MCF 10A (cell line): ENCODE measurements around the gene IARS2. TPM values are rescaled to one million over a fixed set of nuclear protein-coding genes. Genes with fewer than 3 reads are reported as not detected.

ENCODE experiments used
- BruUV-seq: library from RNA; stranded (reverse); fragments of 400-500 nt; replicated peaks from 2 replicates; lab custom pipeline; 2021; lab: Mats Ljungman, UMichigan
- CTCF ChIA-PET: fragments of 300-600 bp; sonication (Branson Sonifier 250); formaldehyde crosslinking; extraction: SDS; loops from one replicate; lab custom pipeline; 2021; ENCODE audit warnings: antibody characterized with exemption, inconsistent platforms; lab: Yijun Ruan, JAX
- POLR2A ChIA-PET: fragments of 300-600, 350-650 bp; sonication (Branson Sonifier 250); formaldehyde crosslinking; extraction: SDS; loops from one replicate; lab custom pipeline; 2020; ENCODE audit warnings: antibody characterized with exemption, inconsistent platforms; lab: Yijun Ruan, JAX
- DNase-seq: peaks from one replicate; pipeline ENCODE4 v3.0.0-alpha.2; 2018; ENCODE audit not compliant: unreplicated experiment
- H3K27ac Mint-ChIP-seq: one replicate; pipeline ENCODE4 v1.8.0; 2022; ENCODE audit warnings: mild to moderate bottlenecking, low read depth, mixed read lengths; ENCODE audit not compliant: unreplicated experiment
- H3K27me3 Mint-ChIP-seq: one replicate; pipeline ENCODE4 v1.8.0; 2022; ENCODE audit warnings: mixed read lengths; ENCODE audit not compliant: insufficient read depth, unreplicated experiment
- H3K36me3 Mint-ChIP-seq: one replicate; pipeline ENCODE4 v1.8.0; 2022; ENCODE audit warnings: mild to moderate bottlenecking, moderate library complexity, mixed read lengths; ENCODE audit not compliant: insufficient read depth, unreplicated experiment
- H3K4me1 Mint-ChIP-seq: one replicate; pipeline ENCODE4 v1.8.0; 2022; ENCODE audit warnings: mixed read lengths; ENCODE audit not compliant: insufficient read depth, unreplicated experiment
- H3K4me3 Mint-ChIP-seq: one replicate; pipeline ENCODE4 v1.8.0; 2022; ENCODE audit warnings: mild to moderate bottlenecking, moderate library complexity, mixed read lengths; ENCODE audit not compliant: unreplicated experiment
- H3K9me3 Mint-ChIP-seq: one replicate; pipeline ENCODE4 v1.8.0; 2022; ENCODE audit warnings: mixed read lengths; ENCODE audit not compliant: unreplicated experiment
- CTCF ChIP-seq: fragments of 200-600 bp; IDR thresholded peaks from one replicate; pipeline ENCODE4 v1.8.0; 2022; ENCODE audit warnings: antibody characterized with exemption, mild to moderate bottlenecking; ENCODE audit not compliant: unreplicated experiment
- intact Hi-C: fragments of 100-400 bp; cut with micrococcal nuclease; formaldehyde crosslinking; loops from 2 replicates; pipeline ENCODE4 v1.14.1; 2022
- total RNA-seq: library from RNA; stranded (reverse); gene quantifications from 2 replicates; pipeline ENCODE4 v1.2.3, GENCODE V29; 2022

IARS2 gene
- total RNA-seq, 1 experiment from 2014 or later = 158 TPM

GRCh38 chr1:220139966-220140365, 46.0 kb downstream of the IARS2 start:
- no peak for TF ChIP-seq CTCF
- no peak for DNase-seq
- BruUV-seq = no TSS peak
- POLR2A ChIA-PET = interaction anchor here (1.4 kb wide), 1 partner anchor 22 kb away, joined by 6 read pairs; no protein-coding TSS in a partner anchor
- H3K4me1 Mint-ChIP-seq = no peaks in the 10 kb centered on the region
- H3K9me3 Mint-ChIP-seq = no peaks in the 10 kb centered on the region
- no peak overlapping the region for H3K4me3 Mint-ChIP-seq
- CTCF ChIA-PET = no interaction called here
- H3K27me3 Mint-ChIP-seq = no peaks in the 10 kb centered on the region
- intact Hi-C loops = no loop called here
- no peak overlapping the region for H3K27ac Mint-ChIP-seq
- H3K36me3 Mint-ChIP-seq = peaks cover 99% of the 10 kb centered on the region

- TF ChIP-seq CTCF = no peak
- Mint-ChIP-seq H3K27ac (peak overlapping the region; percentile 44), H3K36me3 (peaks cover 96% of the 10 kb centered on the region), H3K4me3 (no peak overlapping the region), H3K9me3 (no peaks in the 10 kb centered on the region), H3K4me1 (no peaks in the 10 kb centered on the region), H3K27me3 (no peaks in the 10 kb centered on the region)
- BruUV-seq = no TSS peak
- CTCF ChIA-PET = interaction anchor here (0.6 to 2.3 kb wide), 7 partner anchors 10 to 159 kb away, joined by 3 to 10 read pairs (median 4); no protein-coding TSS in a partner anchor
- POLR2A ChIA-PET = interaction anchor here (0.6 to 1.4 kb wide), 4 partner anchors 10 to 1071 kb away, joined by 3 to 8 read pairs (median 3); no protein-coding TSS in a partner anchor
- DNase-seq = no peak
- intact Hi-C loops = no loop called here
Measured at GRCh38 chr1:220144051-220144450, 50.1 kb downstream of the IARS2 start.

- Mint-ChIP-seq H3K4me3 (no peak overlapping the region), H3K4me1 (no peaks in the 10 kb centered on the region), H3K9me3 (no peaks in the 10 kb centered on the region), H3K27me3 (no peaks in the 10 kb centered on the region), H3K27ac (no peak overlapping the region), H3K36me3 (peaks cover 94% of the 10 kb centered on the region)
- CTCF ChIA-PET = interaction anchor here (0.8 to 1.2 kb wide), 3 partner anchors 9 to 1690 kb away, joined by 4 to 6 read pairs (median 4); no protein-coding TSS in a partner anchor
- no TSS peak for BruUV-seq
- DNase-seq = no peak
- intact Hi-C loops = no loop called here
- TF ChIP-seq CTCF = no peak
- POLR2A ChIA-PET = interaction anchor here (0.6 to 1.7 kb wide), 4 partner anchors 8 to 150 kb away, joined by 3 to 5 read pairs (median 4); no protein-coding TSS in a partner anchor
Measured at GRCh38 chr1:220149742-220150141, 55.8 kb downstream of the IARS2 start.

GRCh38 chr1:220151454-220151853, 57.5 kb downstream of the IARS2 start:
- Mint-ChIP-seq H3K27ac (no peak overlapping the region), H3K4me1 (no peaks in the 10 kb centered on the region), H3K4me3 (no peak overlapping the region), H3K27me3 (no peaks in the 10 kb centered on the region), H3K36me3 (peaks cover 94% of the 10 kb centered on the region), H3K9me3 (no peaks in the 10 kb centered on the region)
- CTCF ChIA-PET = interaction anchor here (1.3 kb wide), 1 partner anchor 12 kb away, joined by 6 read pairs; no protein-coding TSS in a partner anchor
- DNase-seq = peak; percentile 25
- POLR2A ChIA-PET = interaction anchor here (4.3 kb wide), 1 partner anchor 12 kb away, joined by 23 read pairs; no protein-coding TSS in a partner anchor
- intact Hi-C loops = no loop called here
- TF ChIP-seq CTCF = no peak
- no TSS peak for BruUV-seq
